Thoracic aorta (tissue), 2 donors: ENCODE results near the gene USP27X. TPM values are rescaled to one million over a fixed set of nuclear protein-coding genes. Genes with fewer than 3 reads are reported as not detected.

Experiments
- ATAC-seq: fragments of 150-250 bp; one replicate; pipeline ENCODE4 v1.8.0; 2017; ENCODE audit warnings: low read depth; ENCODE audit not compliant: insufficient number of reproducible peaks, low FRiP score
- DNase-seq: peaks from one replicate; pipeline ENCODE4 v3.0.0-alpha.2; 2020; ENCODE audit warnings: low spot score
- H3K27ac ChIP-seq, 2 donors: fragments of 200-600 bp; sonication (generic); 1 replicate in 1 of 2; 2 replicates in 1 of 2; pipeline ENCODE4 v1.5.1; 2016; ENCODE audit warnings: mild to moderate bottlenecking in 2 of 2, moderate library complexity in 2 of 2
- H3K27me3 ChIP-seq: fragments of 200-600 bp; sonication (generic); replicated peaks from 2 replicates; pipeline ENCODE4 v1.6.0; 2016; ENCODE audit warnings: mild to moderate bottlenecking; ENCODE audit not compliant: insufficient read depth
- H3K36me3 ChIP-seq: fragments of 200-600 bp; sonication (generic); one replicate; pipeline ENCODE4 v1.5.1; 2016
- H3K4me1 ChIP-seq, 2 donors: fragments of 200-600 bp; sonication (generic); 1 replicate in 1 of 2; 2 replicates in 1 of 2; pipeline versions ENCODE4 v1.5.1 to v1.6.0; 2016; ENCODE audit warnings: low read depth in 2 of 2, mild to moderate bottlenecking in 1 of 2; ENCODE audit not compliant: control insufficient read depth in 1 of 2
- H3K4me3 ChIP-seq: fragments of 200-600 bp; sonication (generic); 2 replicates; pipeline ENCODE4 v1.5.1; 2016; ENCODE audit warnings: mild to moderate bottlenecking
- H3K9me3 ChIP-seq: fragments of 200-600 bp; sonication (generic); 2 replicates; pipeline ENCODE4 v1.5.1; 2016
- CTCF ChIP-seq: fragments of 200-600 bp; sonication (generic); IDR thresholded peaks from one replicate; pipeline ENCODE4 v1.5.1; 2019; ENCODE audit warnings: antibody characterized with exemption
- total RNA-seq, 2 donors: library from RNA; depleted of rRNA; stranded (reverse); fragments of >200 nt; gene quantifications; one replicate each; pipeline versions ENCODE4 v1.1.0 to v1.2.3, GENCODE V29; 2016

The USP27X gene
- total RNA-seq, 2 donors from 2014 or later = 2.3 to 2.6 TPM

DNA sequence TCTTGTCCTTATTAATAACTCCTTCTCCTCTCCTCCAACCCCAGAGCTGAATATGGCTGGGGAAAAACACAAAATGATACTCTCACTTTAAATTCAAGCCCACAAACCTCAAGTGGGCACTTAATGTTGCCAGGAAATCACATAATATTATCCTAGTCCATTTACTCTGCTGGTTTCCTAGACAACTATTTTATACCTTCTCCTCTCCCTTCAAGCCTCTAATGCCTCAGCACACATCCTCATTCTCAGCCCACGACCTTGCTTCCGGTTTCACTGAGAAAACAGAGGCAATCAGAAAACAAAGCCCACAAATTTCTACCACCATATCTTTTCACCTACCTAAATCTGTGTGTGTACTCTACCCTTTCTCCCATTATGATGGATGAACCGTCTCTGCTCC is 31.1 kb downstream of the USP27X start:
- Histone ChIP-seq H3K36me3 (no peaks in the 10 kb centered on the region), H3K9me3 (no peaks in the 10 kb centered on the region), H3K4me1 (no peaks in the 10 kb centered on the region), H3K4me3 (no peak overlapping the region), H3K27ac (no peak overlapping the region), H3K27me3 (no peaks in the 10 kb centered on the region)
- no peak for TF ChIP-seq CTCF
- DNase-seq (no peak), ATAC-seq (no peak)

DNA sequence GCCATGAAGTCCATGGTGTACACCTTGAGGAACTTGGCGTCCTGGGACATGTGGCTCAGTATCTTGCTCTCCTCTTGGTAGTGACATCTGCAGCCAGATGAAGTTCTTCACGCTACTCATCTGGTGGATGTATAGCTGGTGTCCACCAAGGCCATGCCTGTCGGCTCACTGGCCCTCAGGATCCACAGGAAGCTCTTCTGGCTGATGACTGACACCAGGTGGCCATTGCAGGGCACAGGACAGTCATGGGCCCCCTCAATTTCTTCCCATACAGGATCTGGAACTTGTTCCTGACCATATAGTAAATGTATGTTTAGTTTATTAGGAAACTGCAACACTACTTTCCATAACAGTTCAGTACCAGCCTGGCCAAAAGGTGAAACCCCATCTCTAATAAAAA is 32.8 kb downstream of the USP27X start:
- ATAC-seq = no peak
- H3K9me3 ChIP-seq = no peaks in the 10 kb centered on the region

GRCh38 chrX:49912861-49913260 is 33.6 kb downstream of the USP27X start:
- DNase-seq (no peak), ATAC-seq (no peak)
- Histone ChIP-seq H3K27me3 (no peaks in the 10 kb centered on the region), H3K36me3 (no peaks in the 10 kb centered on the region), H3K9me3 (no peaks in the 10 kb centered on the region), H3K4me3 (no peak overlapping the region), H3K4me1 (no peaks in the 10 kb centered on the region), H3K27ac (no peak overlapping the region)
- TF ChIP-seq CTCF = no peak

More for the DNA sequence above, 32.8 kb downstream of the USP27X start:
- no peak for DNase-seq
- no peaks in the 10 kb centered on the region for H3K27me3 ChIP-seq
- H3K36me3 ChIP-seq = no peaks in the 10 kb centered on the region
- TF ChIP-seq CTCF = no peak
- no peak overlapping the region for H3K4me3 ChIP-seq
- no peak overlapping the region for H3K27ac ChIP-seq
- no peaks in the 10 kb centered on the region for H3K4me1 ChIP-seq

DNA sequence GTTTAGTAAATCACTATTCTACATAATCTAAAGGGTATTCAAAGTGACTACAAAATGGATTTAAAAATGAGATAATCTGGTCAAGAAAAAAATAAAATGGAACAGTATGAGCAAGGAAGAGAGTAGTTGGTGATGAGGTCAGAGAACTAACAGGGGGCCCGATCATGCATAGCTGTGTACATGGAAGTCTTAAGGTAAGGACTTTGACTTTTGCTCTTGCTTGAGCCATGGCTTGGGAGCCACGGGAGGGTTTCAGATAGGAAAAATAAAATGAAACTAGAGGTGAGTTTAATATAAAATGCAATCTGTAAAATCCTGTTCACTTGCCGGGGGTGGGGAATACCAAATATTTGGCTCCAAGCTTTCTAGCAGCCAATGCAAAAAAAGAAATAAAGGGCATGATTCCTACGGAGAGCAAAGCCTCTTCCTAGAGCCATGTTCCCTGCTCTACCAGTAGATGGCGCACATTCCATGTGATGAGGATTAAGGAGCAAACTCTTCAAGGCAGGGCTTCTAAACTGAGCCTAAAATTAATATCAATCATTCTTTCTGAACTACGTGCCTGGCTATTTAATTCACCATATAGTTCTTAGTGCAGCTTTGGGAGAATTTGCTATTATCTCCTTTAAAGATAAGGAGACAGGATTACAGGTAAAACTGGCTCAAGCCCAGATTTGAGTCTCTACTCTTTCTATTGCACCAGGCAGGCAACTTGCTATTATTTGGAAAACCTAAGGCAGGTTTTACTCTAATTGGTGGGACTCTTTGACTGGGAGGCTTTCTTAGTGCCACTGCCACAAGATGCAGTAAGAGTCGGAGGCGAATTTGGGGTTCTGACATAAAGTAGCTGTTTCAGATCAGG is 36.3 kb downstream of the USP27X start:
- Histone ChIP-seq H3K4me1 (peaks cover 0 to 7% of the 10 kb centered on the region in 2 donors), H3K36me3 (no peaks in the 10 kb centered on the region), H3K4me3 (no peak overlapping the region), H3K27ac (no peak overlapping the region), H3K9me3 (no peaks in the 10 kb centered on the region), H3K27me3 (no peaks in the 10 kb centered on the region)
- DNase-seq = no peak
- ATAC-seq = no peak
- TF ChIP-seq CTCF = peak; percentile 69

DNA sequence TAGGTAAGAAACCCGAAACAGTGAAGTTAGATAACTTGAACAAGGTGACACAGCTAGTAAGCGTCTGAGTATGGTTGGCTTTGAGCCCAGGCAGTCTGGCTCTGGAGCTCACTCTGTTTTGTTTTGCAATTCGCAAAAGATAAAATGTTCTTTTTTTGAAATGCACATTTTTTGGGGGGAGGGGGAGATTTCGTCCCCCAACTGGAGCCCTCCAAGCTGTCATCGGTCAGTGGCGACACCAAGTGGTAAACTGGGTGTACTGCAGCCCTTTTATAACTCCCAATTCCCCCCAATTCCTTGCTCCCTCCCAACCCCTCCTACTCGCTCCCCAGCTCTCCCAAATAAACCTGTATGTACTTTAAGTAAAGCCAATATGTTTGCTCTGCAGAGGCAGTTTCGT is 40.3 kb downstream of the USP27X start:
- peak overlapping the region; percentile 47 to 49 for H3K27ac ChIP-seq
- H3K4me3 ChIP-seq = peak overlapping the region; percentile 35
- H3K9me3 ChIP-seq = no peaks in the 10 kb centered on the region
- H3K27me3 ChIP-seq = no peaks in the 10 kb centered on the region
- TF ChIP-seq CTCF = peak; percentile 75
- DNase-seq (no peak), ATAC-seq (no peak)
- H3K36me3 ChIP-seq = no peaks in the 10 kb centered on the region
- peaks cover 0 to 11% of the 10 kb centered on the region in 2 donors for H3K4me1 ChIP-seq
